Upper lobe of right lung (tissue), 1 donor: ENCODE data around the gene KRTAP9-6. TPM values are rescaled to one million over a fixed set of nuclear protein-coding genes. Genes with fewer than 3 reads are reported as not detected.
"Not testable (repeated sequence)": the region's sequence is repeated elsewhere in the genome, so short reads cannot be mapped to it uniquely, and the experiment has no call there.

Experiments used
- ATAC-seq: fragments of 200-7000 bp; cut with Tn5 transposase; one replicate; pipeline ENCODE4 v1.9.1; 2020; ENCODE audit warnings: mild to moderate bottlenecking, moderate library complexity
- DNase-seq: peaks from one replicate; pipeline ENCODE4 v3.0.0-alpha.2; 2020
- H3K27ac ChIP-seq: fragments of 200-600 bp; one replicate; pipeline ENCODE4 v1.8.0; 2022
- H3K27me3 ChIP-seq: fragments of 200-600 bp; one replicate; pipeline ENCODE4 v1.8.0; 2022; ENCODE audit warnings: mild to moderate bottlenecking
- H3K36me3 ChIP-seq: fragments of 200-600 bp; one replicate; pipeline ENCODE4 v1.8.0; 2022
- H3K4me1 ChIP-seq: fragments of 200-600 bp; one replicate; pipeline ENCODE4 v1.8.0; 2022
- H3K4me3 ChIP-seq: fragments of 200-600 bp; one replicate; pipeline ENCODE4 v1.8.0; 2022; ENCODE audit warnings: mild to moderate bottlenecking
- H3K9me3 ChIP-seq: fragments of 200-600 bp; one replicate; pipeline ENCODE4 v1.8.0; 2022
- intact Hi-C: fragments of 100-400 bp; cut with DNase I; formaldehyde crosslinking; loops from one replicate; pipeline ENCODE4 v1.11.0; 2022
- total RNA-seq: library from RNA; stranded (reverse); fragmentation: NEBNext Ultra II Directional; extraction: Animal tissue kit (Norgen Biotek cat#: 25700); gene quantifications from one replicate; pipeline ENCODE4 v1.2.1, GENCODE V29; 2021
- TF ChIP-seq, protein P1 (sequence below): fragments of 200-600 bp; IDR thresholded peaks from one replicate; pipeline ENCODE4 v1.8.0; 2022; ENCODE audit warnings: antibody characterized with exemption
- donor health status: DM: no; HTN: yes; CAD: no; lungs with severe emphysema.

KRTAP9-6 gene
- total RNA-seq, 1 donor from 2014 or later: not detected

DNA sequence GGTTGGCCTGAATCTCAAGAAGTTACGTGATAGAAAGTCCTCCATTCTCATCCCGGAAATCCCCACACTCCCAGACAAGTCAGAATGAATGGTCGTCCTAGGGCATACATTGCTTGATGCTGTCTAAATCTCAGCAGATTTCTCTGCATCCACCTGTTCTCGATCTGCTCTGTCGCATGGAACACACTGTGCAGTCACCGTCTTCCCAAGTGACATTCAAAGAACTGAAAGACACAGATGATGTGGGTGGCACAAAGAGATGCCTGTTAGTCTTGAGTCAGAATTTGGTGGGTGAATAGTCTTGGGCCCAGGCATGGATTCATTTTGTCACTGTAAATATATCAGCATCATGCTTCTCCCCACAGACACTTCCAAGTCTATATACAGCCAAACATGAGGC lies 33.4 kb upstream of the KRTAP9-6 start:
- ATAC-seq (no peak), DNase-seq (no peak)
- Histone ChIP-seq H3K36me3 (no peaks in the 10 kb centered on the region), H3K9me3 (no peaks in the 10 kb centered on the region), H3K4me1 (no peaks in the 10 kb centered on the region), H3K27ac (no peak overlapping the region), H3K4me3 (no peak overlapping the region), H3K27me3 (peaks cover 5% of the 10 kb centered on the region)
- TF ChIP-seq, protein P1, sequence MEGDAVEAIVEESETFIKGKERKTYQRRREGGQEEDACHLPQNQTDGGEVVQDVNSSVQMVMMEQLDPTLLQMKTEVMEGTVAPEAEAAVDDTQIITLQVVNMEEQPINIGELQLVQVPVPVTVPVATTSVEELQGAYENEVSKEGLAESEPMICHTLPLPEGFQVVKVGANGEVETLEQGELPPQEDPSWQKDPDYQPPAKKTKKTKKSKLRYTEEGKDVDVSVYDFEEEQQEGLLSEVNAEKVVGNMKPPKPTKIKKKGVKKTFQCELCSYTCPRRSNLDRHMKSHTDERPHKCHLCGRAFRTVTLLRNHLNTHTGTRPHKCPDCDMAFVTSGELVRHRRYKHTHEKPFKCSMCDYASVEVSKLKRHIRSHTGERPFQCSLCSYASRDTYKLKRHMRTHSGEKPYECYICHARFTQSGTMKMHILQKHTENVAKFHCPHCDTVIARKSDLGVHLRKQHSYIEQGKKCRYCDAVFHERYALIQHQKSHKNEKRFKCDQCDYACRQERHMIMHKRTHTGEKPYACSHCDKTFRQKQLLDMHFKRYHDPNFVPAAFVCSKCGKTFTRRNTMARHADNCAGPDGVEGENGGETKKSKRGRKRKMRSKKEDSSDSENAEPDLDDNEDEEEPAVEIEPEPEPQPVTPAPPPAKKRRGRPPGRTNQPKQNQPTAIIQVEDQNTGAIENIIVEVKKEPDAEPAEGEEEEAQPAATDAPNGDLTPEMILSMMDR: no peak
- intact Hi-C loops: no loop called here

DNA sequence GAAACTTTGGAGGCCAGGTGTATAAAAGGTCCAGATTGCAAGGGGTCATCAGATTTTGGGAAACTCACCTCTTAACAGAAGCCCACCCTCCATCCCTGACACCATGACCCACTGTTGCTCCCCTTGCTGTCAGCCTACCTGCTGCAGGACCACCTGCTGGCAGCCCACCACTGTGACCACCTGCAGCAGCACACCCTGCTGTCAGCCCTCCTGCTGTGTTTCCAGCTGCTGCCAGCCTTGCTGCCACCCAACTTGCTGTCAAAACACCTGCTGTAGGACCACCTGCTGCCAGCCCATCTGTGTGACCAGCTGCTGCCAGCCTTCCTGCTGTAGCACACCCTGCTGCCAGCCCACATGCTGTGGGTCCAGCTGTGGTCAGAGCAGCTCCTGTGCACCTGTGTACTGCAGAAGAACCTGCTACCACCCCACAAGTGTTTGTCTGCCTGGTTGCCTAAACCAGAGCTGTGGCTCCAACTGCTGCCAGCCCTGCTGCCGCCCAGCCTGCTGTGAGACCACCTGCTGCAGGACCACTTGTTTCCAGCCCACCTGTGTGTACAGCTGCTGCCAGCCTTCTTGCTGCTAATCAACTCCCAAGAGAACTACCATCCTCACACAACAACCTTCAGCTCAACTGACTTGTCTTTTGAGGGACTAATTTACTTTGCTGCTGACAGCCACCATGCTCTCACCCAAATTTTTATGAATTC lies 32.6 kb upstream of the KRTAP9-6 start, which contains the start of gene KRTAP9-3:
Gene KRTAP9-3, plus strand, starts transcription at position 51 of the 707 bp plus-strand sequence. Its CDS starts 53 bp downstream, at position 104.
- intact Hi-C loops, H3K4me3 ChIP-seq, H3K27ac ChIP-seq, H3K9me3 ChIP-seq, H3K4me1 ChIP-seq, ATAC-seq, H3K27me3 ChIP-seq, H3K36me3 ChIP-seq, DNase-seq: not testable (repeated sequence)

GRCh38 chr17:41237116-41237515 lies 28.1 kb upstream of the KRTAP9-6 start:
- H3K36me3 ChIP-seq, DNase-seq, H3K9me3 ChIP-seq, H3K4me1 ChIP-seq, H3K27me3 ChIP-seq, H3K4me3 ChIP-seq, ATAC-seq, H3K27ac ChIP-seq, intact Hi-C loops: not testable (repeated sequence)

DNA sequence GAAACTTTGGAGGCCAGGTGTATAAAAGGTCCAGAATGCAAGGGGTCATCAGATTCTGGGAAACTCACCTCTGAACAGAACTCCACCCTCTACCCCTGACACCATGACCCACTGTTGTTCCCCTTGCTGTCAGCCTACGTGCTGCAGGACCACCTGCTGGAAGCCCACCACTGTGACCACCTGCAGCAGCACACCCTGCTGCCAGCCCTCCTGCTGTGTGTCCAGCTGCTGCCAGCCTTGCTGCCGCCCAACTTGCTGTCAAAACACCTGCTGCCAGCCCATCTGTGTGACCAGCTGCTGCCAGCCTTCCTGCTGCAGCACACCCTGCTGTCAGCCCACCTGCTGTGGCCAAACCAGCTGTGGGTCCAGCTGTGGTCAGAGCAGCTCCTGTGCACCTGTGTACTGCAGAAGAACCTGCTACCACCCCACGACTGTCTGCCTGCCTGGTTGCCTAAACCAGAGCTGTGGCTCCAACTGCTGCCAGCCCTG lies 27.2 kb upstream of the KRTAP9-6 start, which contains the start of gene KRTAP9-8:
Gene KRTAP9-8, plus strand, starts transcription at position 51 of the 489 bp plus-strand sequence. Its CDS starts 53 bp downstream, at position 104.
- H3K4me1 ChIP-seq, intact Hi-C loops, H3K36me3 ChIP-seq, DNase-seq, H3K27ac ChIP-seq, H3K9me3 ChIP-seq, ATAC-seq, H3K27me3 ChIP-seq, H3K4me3 ChIP-seq: not testable (repeated sequence)

- H3K36me3 ChIP-seq, DNase-seq, ATAC-seq, H3K4me3 ChIP-seq, intact Hi-C loops, H3K4me1 ChIP-seq, H3K9me3 ChIP-seq, H3K27me3 ChIP-seq, H3K27ac ChIP-seq: not testable (repeated sequence)
These were observed 18.0 kb upstream of the KRTAP9-6 start for GRCh38 chr17:41246995-41247787.

GRCh38 chr17:41249637-41250240 lies 15.4 kb upstream of the KRTAP9-6 start, which contains the start of gene KRTAP9-4:
KRTAP9-4 (plus strand) TSS chr17:41249687; CDS start chr17:41249721, 34 bp downstream.
- intact Hi-C loops: not testable (repeated sequence)

DNA sequence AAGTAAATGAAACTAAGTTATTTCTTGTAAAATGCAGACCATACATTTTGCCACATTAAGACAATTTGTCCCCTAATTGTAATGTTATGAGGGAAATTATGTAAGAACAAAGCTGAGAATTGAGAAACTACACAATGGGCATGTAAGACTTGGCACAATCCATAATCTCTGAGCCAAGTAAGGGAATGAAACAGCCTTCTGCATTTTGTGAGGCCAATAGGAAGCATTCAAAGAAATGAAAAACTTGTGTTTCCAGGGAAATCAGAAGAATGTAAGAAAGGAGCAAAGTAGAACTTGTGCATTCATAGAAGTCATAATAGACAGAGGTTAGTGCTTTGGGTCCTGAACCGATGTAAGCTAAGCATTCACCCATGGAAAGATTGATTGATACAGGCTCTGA lies 13.9 kb upstream of the KRTAP9-6 start:
- Histone ChIP-seq H3K36me3 (no peaks in the 10 kb centered on the region), H3K4me3 (no peak overlapping the region), H3K9me3 (no peaks in the 10 kb centered on the region), H3K27me3 (peaks cover under 1% of the 10 kb centered on the region), H3K4me1 (no peaks in the 10 kb centered on the region), H3K27ac (no peak overlapping the region)
- intact Hi-C loops: no loop called here
- TF ChIP-seq, protein P1: no peak
- DNase-seq (no peak), ATAC-seq (no peak)

More at GRCh38 chr17:41249637-41250240, 15.4 kb upstream of the KRTAP9-6 start, which contains the start of gene KRTAP9-4:
- not testable (repeated sequence) for H3K4me1 ChIP-seq, H3K9me3 ChIP-seq, ATAC-seq, H3K27ac ChIP-seq, H3K27me3 ChIP-seq, H3K4me3 ChIP-seq, H3K36me3 ChIP-seq, DNase-seq
